AG04449 (cell line): ENCODE results near the gene ADAMTS17.

ENCODE experiments used
- CTCF ChIA-PET: fragments of 350-600 bp; formaldehyde crosslinking; extraction: SDS; loops from one replicate; lab custom pipeline; 2021; ENCODE audit warnings: antibody characterized with exemption; lab: Yijun Ruan, JAX
- POLR2A ChIA-PET: fragments of 400-600, 350-600 bp; formaldehyde crosslinking; extraction: SDS; loops from one replicate; lab custom pipeline; 2020; ENCODE audit warnings: antibody characterized with exemption, inconsistent platforms; lab: Yijun Ruan, JAX
- DNase-seq: peaks from one replicate; pipeline ENCODE4 v3.0.0-alpha.2; 2010; ENCODE audit warnings: low read depth, low spot score
- H3K4me3 ChIP-seq: 2 replicates; pipeline ENCODE4 v1.5.1; 2011; ENCODE audit warnings: low read depth, mild to moderate bottlenecking, control low read depth, low read length
- TF ChIP-seq, protein P1 (sequence below): IDR thresholded peaks from one replicate; pipeline ENCODE4 v1.5.1; 2011; ENCODE audit warnings: mild to moderate bottlenecking, moderate library complexity, low read length, control low read depth, inconsistent platforms; ENCODE audit not compliant: insufficient read depth; ENCODE audit errors: missing control alignments

ADAMTS17 gene

DNA sequence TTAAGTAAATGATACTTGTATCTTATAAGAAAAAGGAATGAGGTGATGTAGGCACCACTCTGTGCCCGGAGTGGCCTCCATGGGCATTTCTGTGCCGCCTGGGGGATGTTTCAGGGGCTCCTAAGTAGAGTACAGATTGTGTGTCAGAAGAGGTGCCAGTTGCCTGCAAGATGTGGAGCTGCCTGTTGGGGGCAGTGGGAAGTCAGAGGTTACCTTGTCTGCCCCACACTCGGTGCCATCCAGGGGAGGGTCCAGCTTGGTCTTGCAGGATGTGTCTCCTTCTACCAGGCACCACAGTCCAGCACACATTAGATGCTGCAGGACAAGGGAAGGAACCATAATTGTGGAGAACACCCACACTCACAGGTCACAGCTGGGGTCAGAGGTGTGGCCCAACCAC lies 208.8 kb downstream of the ADAMTS17 start:
- ChIA-PET POLR2A (no interaction called here), CTCF (interaction anchor here (2.1 kb wide), 1 partner anchor 204 kb away, joined by 17 read pairs; no protein-coding TSS in a partner anchor)
- TF ChIP-seq, protein P1, sequence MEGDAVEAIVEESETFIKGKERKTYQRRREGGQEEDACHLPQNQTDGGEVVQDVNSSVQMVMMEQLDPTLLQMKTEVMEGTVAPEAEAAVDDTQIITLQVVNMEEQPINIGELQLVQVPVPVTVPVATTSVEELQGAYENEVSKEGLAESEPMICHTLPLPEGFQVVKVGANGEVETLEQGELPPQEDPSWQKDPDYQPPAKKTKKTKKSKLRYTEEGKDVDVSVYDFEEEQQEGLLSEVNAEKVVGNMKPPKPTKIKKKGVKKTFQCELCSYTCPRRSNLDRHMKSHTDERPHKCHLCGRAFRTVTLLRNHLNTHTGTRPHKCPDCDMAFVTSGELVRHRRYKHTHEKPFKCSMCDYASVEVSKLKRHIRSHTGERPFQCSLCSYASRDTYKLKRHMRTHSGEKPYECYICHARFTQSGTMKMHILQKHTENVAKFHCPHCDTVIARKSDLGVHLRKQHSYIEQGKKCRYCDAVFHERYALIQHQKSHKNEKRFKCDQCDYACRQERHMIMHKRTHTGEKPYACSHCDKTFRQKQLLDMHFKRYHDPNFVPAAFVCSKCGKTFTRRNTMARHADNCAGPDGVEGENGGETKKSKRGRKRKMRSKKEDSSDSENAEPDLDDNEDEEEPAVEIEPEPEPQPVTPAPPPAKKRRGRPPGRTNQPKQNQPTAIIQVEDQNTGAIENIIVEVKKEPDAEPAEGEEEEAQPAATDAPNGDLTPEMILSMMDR: no peak
- H3K4me3 ChIP-seq: no peak overlapping the region
- no peak for DNase-seq

DNA sequence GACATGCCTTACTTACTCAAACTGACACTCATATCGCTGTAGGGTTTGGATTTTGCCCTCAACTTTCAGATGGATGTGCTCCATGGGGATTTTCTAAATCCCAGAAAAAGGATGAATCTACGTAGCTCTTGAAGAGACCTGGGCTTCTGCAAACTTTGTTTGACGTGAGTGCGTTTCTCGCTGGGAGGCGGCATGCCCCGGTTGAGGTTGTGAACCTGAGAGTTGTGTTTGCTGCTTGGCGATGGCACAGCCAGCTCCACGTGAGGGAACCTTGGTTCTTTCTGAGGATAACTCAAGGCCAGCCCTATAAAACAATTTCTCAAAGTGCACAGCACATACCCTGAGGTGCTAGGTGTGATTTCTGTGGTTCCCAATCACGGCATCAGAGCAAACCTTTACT lies 209.5 kb downstream of the ADAMTS17 start:
- DNase-seq: no peak
- POLR2A ChIA-PET: no interaction called here
- TF ChIP-seq, protein P1: no peak
- CTCF ChIA-PET: interaction anchor here (1.2 to 2.1 kb wide), 2 partner anchors 21 to 203 kb away, joined by 4 to 17 read pairs; no protein-coding TSS in a partner anchor
- no peak overlapping the region for H3K4me3 ChIP-seq

DNA sequence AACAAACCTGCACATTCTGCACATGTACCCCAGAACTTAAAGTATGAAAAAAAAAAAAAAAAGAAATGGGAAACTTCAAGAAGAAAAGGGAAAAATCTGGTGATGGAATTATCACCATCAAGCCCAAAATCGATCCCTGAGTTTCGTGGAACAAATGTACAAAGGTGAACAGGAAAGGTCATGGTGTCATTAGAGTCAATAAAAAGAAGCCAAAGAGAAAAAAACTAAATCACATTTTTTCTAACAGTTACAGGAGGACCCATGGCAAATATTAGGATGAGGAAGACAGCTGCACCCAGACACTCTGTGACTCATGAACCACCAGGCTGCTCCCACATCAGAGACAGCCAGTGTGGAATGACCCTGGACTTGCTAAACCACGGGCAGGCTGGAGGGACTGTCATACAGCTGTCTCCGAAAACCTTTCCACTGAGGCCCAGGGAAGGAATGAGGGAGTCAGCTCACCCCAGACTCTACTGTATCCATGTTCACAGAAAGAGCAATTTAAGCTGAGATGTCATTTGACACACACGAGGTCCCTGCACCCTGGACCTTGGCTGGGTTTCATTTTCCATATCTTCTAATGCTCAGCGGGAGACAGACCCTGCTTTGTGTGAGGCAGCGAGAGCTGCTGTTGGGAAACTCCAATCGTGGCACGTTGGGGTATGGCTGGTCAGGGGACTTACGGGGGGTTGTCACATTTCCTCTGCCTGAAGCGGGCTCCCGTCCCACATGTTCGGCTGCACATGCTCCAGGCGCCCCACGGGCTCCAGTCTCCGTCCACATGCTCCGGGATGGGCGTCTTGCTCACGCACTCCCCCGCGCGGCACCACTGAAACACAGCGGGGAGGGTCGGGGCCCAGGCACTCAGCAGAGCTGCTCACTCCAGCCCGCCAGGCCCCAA lies 210.2 kb downstream of the ADAMTS17 start:
- TF ChIP-seq, protein P1: peak; percentile 37
- CTCF ChIA-PET: interaction anchor here (1.2 to 2.1 kb wide), 2 partner anchors 20 to 202 kb away, joined by 4 to 17 read pairs; no protein-coding TSS in a partner anchor
- H3K4me3 ChIP-seq: peak overlapping the region; percentile 33
- POLR2A ChIA-PET: interaction anchor here (0.9 kb wide), 1 partner anchor 18 kb away, joined by 3 read pairs; no protein-coding TSS in a partner anchor
- no peak for DNase-seq

DNA sequence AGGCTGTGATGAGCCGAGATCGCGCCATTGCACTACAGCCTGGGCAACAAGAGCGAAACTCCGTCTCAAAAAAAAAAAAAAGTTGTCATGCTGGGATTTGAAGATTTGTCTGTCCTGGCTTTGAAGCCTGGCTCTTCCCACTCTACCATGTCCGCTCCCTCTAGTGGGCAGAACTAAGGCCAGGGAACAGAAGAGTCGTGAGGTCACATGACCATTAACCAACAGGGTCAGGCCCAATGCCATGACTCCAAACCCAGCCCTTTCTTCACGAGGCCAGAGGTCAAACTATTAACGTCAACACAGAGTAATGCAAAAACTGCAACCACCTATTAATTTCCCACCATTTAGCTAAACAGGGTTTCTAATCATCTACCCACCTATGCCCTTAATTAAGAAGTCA lies 212.1 kb downstream of the ADAMTS17 start:
- POLR2A ChIA-PET: no interaction called here
- TF ChIP-seq, protein P1: no peak
- DNase-seq: no peak
- no peak overlapping the region for H3K4me3 ChIP-seq
- CTCF ChIA-PET: no interaction called here

DNA sequence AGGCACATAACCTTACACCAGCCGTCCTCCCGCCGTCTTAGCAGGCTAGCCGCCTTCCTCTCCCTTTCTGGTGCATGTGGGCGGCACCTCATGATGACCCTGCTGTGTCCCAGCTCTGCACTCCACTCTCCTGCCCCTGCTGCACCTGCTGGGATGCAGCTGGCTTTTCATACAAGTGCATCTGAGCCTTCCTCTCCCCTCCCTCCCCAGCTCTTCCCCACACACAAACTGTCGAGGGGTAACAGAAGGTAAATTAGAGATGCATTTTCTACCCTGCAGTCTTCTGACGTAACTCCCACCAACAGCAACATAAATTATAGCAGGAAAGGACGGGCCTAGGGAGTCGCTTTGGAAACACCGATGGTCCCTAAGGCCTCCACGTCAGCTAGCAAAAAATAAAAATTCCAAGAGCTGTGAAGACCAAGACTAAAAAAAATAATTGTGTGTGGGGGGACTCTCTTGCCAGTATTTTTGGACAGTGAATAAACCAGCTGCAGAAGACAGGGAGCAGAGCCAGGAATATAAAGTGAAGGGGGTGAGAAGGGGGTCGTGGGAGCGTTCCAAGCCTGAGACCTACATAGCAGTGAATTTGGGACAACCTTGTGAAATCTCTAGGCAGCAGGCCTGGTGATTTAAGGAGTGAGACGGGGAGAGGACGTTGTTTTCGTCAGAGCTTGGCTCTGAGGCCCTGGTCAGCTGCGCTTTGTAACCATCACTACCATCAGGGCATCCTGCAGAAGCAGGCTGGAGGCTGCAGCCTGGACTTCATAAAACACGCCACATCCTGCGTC lies 216.2 kb downstream of the ADAMTS17 start:
- H3K4me3 ChIP-seq: no peak overlapping the region
- DNase-seq: no peak
- TF ChIP-seq, protein P1: no peak
- CTCF ChIA-PET: no interaction called here
- POLR2A ChIA-PET: no interaction called here
